MCF 10A (cell line): ENCODE measurements around the gene TMEM213. TPM values are rescaled to one million over a fixed set of nuclear protein-coding genes. Genes with fewer than 3 reads are reported as not detected.
"Not testable (repeated sequence)": the region's sequence is repeated elsewhere in the genome, so short reads cannot be mapped to it uniquely, and the experiment has no call there.

Experiments used
- BruUV-seq: library from RNA; stranded (reverse); fragments of 400-500 nt; replicated peaks from 2 replicates; lab custom pipeline; 2021; lab: Mats Ljungman, UMichigan
- CTCF ChIA-PET: fragments of 300-600 bp; sonication (Branson Sonifier 250); formaldehyde crosslinking; extraction: SDS; loops from one replicate; lab custom pipeline; 2021; ENCODE audit warnings: antibody characterized with exemption, inconsistent platforms; lab: Yijun Ruan, JAX
- POLR2A ChIA-PET: fragments of 300-600, 350-650 bp; sonication (Branson Sonifier 250); formaldehyde crosslinking; extraction: SDS; loops from one replicate; lab custom pipeline; 2020; ENCODE audit warnings: antibody characterized with exemption, inconsistent platforms; lab: Yijun Ruan, JAX
- DNase-seq: peaks from one replicate; pipeline ENCODE4 v3.0.0-alpha.2; 2018; ENCODE audit not compliant: unreplicated experiment
- H3K27ac Mint-ChIP-seq: one replicate; pipeline ENCODE4 v1.8.0; 2022; ENCODE audit warnings: mild to moderate bottlenecking, low read depth, mixed read lengths; ENCODE audit not compliant: unreplicated experiment
- H3K27me3 Mint-ChIP-seq: one replicate; pipeline ENCODE4 v1.8.0; 2022; ENCODE audit warnings: mixed read lengths; ENCODE audit not compliant: insufficient read depth, unreplicated experiment
- H3K36me3 Mint-ChIP-seq: one replicate; pipeline ENCODE4 v1.8.0; 2022; ENCODE audit warnings: mild to moderate bottlenecking, moderate library complexity, mixed read lengths; ENCODE audit not compliant: insufficient read depth, unreplicated experiment
- H3K4me1 Mint-ChIP-seq: one replicate; pipeline ENCODE4 v1.8.0; 2022; ENCODE audit warnings: mixed read lengths; ENCODE audit not compliant: insufficient read depth, unreplicated experiment
- H3K4me3 Mint-ChIP-seq: one replicate; pipeline ENCODE4 v1.8.0; 2022; ENCODE audit warnings: mild to moderate bottlenecking, moderate library complexity, mixed read lengths; ENCODE audit not compliant: unreplicated experiment
- H3K9me3 Mint-ChIP-seq: one replicate; pipeline ENCODE4 v1.8.0; 2022; ENCODE audit warnings: mixed read lengths; ENCODE audit not compliant: unreplicated experiment
- intact Hi-C: fragments of 100-400 bp; cut with micrococcal nuclease; formaldehyde crosslinking; loops from 2 replicates; pipeline ENCODE4 v1.14.1; 2022
- total RNA-seq: library from RNA; stranded (reverse); gene quantifications from 2 replicates; pipeline ENCODE4 v1.2.3, GENCODE V29; 2022
- TF ChIP-seq, protein P1 (sequence below): fragments of 200-600 bp; IDR thresholded peaks from one replicate; pipeline ENCODE4 v1.8.0; 2022; ENCODE audit warnings: antibody characterized with exemption, mild to moderate bottlenecking; ENCODE audit not compliant: unreplicated experiment

The TMEM213 gene
- total RNA-seq, 1 experiment from 2014 or later, result not detected

DNA sequence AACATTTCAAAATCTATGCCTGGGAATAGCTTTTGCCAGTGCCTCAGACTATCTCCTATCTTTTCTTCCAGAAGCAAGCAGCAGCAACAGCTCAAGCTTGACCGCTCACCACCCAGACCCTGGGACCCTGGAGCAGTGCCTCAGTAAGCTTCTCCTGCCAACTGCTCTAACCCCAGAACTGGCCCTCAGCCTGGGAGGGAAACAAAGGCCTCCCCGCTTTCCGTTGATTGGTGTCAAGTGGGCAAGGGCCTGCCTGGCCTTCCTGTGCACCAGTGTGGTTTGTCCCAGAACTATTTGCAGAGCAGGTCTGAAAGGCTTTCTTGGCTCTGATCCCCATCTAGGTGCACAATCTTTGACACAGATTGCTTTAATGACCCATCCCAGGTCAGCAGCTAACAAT lies 3.5 kb downstream of the TMEM213 start:
- CTCF ChIA-PET, result interaction anchor here (0.7 to 1.2 kb wide), 3 partner anchors 85 to 640 kb away, joined by 3 read pairs; no protein-coding TSS in a partner anchor
- POLR2A ChIA-PET, result no interaction called here
- no TSS peak for BruUV-seq
- Mint-ChIP-seq H3K27me3 (no peaks in the 10 kb centered on the region), H3K4me3 (no peak overlapping the region), H3K27ac (no peak overlapping the region), H3K9me3 (no peaks in the 10 kb centered on the region), H3K4me1 (no peaks in the 10 kb centered on the region), H3K36me3 (no peaks in the 10 kb centered on the region)
- DNase-seq, result no peak
- intact Hi-C loops, result no loop called here
- TF ChIP-seq, protein P1, sequence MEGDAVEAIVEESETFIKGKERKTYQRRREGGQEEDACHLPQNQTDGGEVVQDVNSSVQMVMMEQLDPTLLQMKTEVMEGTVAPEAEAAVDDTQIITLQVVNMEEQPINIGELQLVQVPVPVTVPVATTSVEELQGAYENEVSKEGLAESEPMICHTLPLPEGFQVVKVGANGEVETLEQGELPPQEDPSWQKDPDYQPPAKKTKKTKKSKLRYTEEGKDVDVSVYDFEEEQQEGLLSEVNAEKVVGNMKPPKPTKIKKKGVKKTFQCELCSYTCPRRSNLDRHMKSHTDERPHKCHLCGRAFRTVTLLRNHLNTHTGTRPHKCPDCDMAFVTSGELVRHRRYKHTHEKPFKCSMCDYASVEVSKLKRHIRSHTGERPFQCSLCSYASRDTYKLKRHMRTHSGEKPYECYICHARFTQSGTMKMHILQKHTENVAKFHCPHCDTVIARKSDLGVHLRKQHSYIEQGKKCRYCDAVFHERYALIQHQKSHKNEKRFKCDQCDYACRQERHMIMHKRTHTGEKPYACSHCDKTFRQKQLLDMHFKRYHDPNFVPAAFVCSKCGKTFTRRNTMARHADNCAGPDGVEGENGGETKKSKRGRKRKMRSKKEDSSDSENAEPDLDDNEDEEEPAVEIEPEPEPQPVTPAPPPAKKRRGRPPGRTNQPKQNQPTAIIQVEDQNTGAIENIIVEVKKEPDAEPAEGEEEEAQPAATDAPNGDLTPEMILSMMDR, result no peak

DNA sequence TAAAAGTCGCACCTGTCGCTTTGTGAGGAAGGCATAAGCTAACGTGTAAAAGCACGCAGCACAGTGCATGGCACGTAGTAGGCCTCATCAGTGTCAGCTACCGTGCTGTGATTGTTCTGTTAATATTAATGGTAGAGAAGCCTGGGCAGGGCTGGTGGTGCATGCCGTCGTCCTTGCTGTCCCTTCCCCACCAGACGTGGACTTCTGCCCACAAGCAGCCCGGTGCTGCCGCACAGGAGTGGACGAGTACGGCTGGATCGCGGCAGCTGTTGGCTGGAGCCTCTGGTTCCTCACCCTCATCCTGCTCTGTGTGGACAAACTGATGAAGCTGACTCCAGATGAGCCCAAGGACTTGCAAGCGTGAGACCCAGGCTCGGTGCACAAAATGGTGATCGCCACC lies 4.9 kb downstream of the TMEM213 start:
- ChIA-PET POLR2A (interaction anchor here (1.1 kb wide), 1 partner anchor 12 kb away, joined by 3 read pairs; no protein-coding TSS in a partner anchor), CTCF (interaction anchor here (1.2 kb wide), 1 partner anchor 84 kb away, joined by 3 read pairs; no protein-coding TSS in a partner anchor)
- no peaks in the 10 kb centered on the region for H3K27me3 Mint-ChIP-seq
- H3K9me3 Mint-ChIP-seq, result no peaks in the 10 kb centered on the region
- no TSS peak for BruUV-seq
- no peaks in the 10 kb centered on the region for H3K36me3 Mint-ChIP-seq
- no peak for DNase-seq
- H3K4me3 Mint-ChIP-seq, result no peak overlapping the region
- intact Hi-C loops, result no loop called here
- H3K4me1 Mint-ChIP-seq, result no peaks in the 10 kb centered on the region
- TF ChIP-seq, protein P1, result no peak
- H3K27ac Mint-ChIP-seq, result no peak overlapping the region

DNA sequence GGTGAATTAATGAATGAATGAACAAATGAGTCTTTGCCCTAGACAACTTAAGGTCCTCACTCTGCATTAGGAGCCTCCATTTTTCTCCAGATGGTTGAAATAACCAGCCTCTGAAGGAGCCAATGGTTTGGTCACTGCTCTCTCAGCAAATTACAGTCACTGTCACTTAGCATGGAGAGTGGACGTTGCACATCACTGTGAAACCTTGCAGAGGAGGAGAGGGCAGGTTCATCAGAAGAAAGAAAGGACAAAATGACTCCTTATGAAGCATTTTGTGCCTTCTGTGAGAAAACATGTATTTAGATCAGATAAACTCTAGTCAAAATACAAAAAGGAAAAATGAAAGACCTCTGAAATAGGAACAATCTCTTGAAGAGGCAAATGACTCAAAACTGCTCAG lies 6.8 kb downstream of the TMEM213 start:
- intact Hi-C loops, result no loop called here
- no peak for DNase-seq
- Mint-ChIP-seq H3K4me3 (no peak overlapping the region), H3K9me3 (no peaks in the 10 kb centered on the region), H3K27ac (no peak overlapping the region), H3K4me1 (no peaks in the 10 kb centered on the region), H3K27me3 (no peaks in the 10 kb centered on the region), H3K36me3 (no peaks in the 10 kb centered on the region)
- POLR2A ChIA-PET, result no interaction called here
- CTCF ChIA-PET, result no interaction called here
- TF ChIP-seq, protein P1, result no peak
- BruUV-seq, result no TSS peak

DNA sequence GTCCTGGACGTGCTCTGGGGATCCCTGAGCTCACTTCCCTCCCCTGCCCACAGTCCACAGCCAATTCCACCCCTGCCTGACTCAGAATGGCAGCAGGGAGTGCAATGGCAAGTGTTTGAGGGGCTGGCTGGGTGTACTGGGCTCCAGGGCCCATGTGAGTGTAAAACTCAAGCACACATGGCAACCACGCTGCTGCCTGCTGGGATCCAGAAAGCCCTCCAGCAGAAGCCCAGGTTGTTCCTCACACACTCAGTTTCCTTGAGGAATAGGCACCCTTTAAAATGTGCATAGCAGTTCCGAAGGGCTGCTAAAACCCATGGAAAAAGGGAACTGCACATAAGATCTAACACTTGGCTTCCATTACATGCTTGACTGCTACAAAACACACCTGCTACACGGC lies 11.6 kb downstream of the TMEM213 start:
- Mint-ChIP-seq H3K36me3 (no peaks in the 10 kb centered on the region), H3K4me1 (no peaks in the 10 kb centered on the region), H3K27me3 (no peaks in the 10 kb centered on the region), H3K27ac (no peak overlapping the region), H3K9me3 (no peaks in the 10 kb centered on the region), H3K4me3 (no peak overlapping the region)
- no peak for DNase-seq
- CTCF ChIA-PET, result no interaction called here
- no TSS peak for BruUV-seq
- intact Hi-C loops, result no loop called here
- POLR2A ChIA-PET, result no interaction called here
- TF ChIP-seq, protein P1, result no peak

DNA sequence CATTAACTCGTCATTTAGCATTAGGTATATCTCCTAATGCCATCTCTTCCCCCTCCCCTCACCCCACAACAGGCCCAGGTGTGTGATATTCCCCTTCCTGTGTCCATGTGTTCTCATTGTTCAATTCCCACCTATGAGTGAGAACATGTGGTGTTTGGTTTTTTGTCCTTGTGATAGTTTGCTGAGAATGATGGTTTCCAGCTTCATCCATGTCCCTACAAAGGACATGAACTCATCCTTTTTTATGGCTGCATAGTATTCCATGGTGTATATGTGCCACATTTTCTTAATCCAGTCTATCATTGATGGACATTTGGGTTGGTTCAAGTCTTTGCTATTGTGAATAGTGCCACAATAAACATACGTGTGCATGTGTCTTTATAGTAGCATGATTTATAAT lies 13.5 kb downstream of the TMEM213 start:
- H3K27me3 Mint-ChIP-seq, H3K4me3 Mint-ChIP-seq, intact Hi-C loops, DNase-seq, CTCF ChIA-PET, H3K4me1 Mint-ChIP-seq, H3K27ac Mint-ChIP-seq, POLR2A ChIA-PET, H3K36me3 Mint-ChIP-seq, BruUV-seq, H3K9me3 Mint-ChIP-seq: not testable (repeated sequence)
